HG02759 (cell line): Measurements from ENCODE around the gene BCAP31.

Experiments used
- ATAC-seq: cut with Tn5 transposase; IDR thresholded peaks from one replicate; pipeline ENCODE4 v1.9.1; 2021; ENCODE audit warnings: mild to moderate bottlenecking, moderate library complexity; ENCODE audit not compliant: unreplicated experiment

BCAP31 gene

GRCh38 chrX:153724252-153725038 lies at the start of gene BCAP31, which contains the start of gene ABCD1:
Gene BCAP31 (minus strand): TSS chrX:153724387. CDS start chrX:153723244, 1,143 bp downstream.
Gene ABCD1 (plus strand): TSS chrX:153724856. CDS start chrX:153725267, 411 bp downstream.
- peak; percentile 64 for ATAC-seq

GRCh38 chrX:153773218-153773611 lies 49.0 kb upstream of the BCAP31 start:
- ATAC-seq: no peak

GRCh38 chrX:153772316-153773217 lies 48.4 kb upstream of the BCAP31 start:
- ATAC-seq: no peak

- ATAC-seq: no peak
Measured at GRCh38 chrX:153771415-153772315, 47.5 kb upstream of the BCAP31 start.

- ATAC-seq: no peak
Measured at GRCh38 chrX:153770601-153771414, 46.6 kb upstream of the BCAP31 start.

- ATAC-seq: no peak
Measured at GRCh38 chrX:153769865-153770600, 45.8 kb upstream of the BCAP31 start.

- no peak for ATAC-seq
Measured at GRCh38 chrX:153769158-153769864, 45.1 kb upstream of the BCAP31 start.

- ATAC-seq: no peak
Measured at GRCh38 chrX:153768311-153769157, 44.3 kb upstream of the BCAP31 start.

GRCh38 chrX:153767674-153768055 lies 43.5 kb upstream of the BCAP31 start:
- ATAC-seq: no peak

- ATAC-seq: no peak
Measured at GRCh38 chrX:153766871-153767673, 42.9 kb upstream of the BCAP31 start.

- no peak for ATAC-seq
Measured at GRCh38 chrX:153766098-153766817, 42.1 kb upstream of the BCAP31 start.

GRCh38 chrX:153765138-153766079 lies 41.2 kb upstream of the BCAP31 start:
- ATAC-seq: no peak

GRCh38 chrX:153764786-153765137 lies 40.6 kb upstream of the BCAP31 start:
- ATAC-seq: no peak

- ATAC-seq: no peak
Measured at GRCh38 chrX:153763989-153764755, 40.0 kb upstream of the BCAP31 start, which contains the start of gene PLXNB3. Gene PLXNB3 (plus strand): TSS chrX:153764249. CDS start chrX:153765536, 1,287 bp downstream.
